ENCODE data around the gene DENND1A.

The DENND1A gene

GRCh38 chr9:123678038-123678877, 251.7 kb downstream of the DENND1A start:
- no peak for DNase-seq

GRCh38 chr9:123676869-123677268, 253.1 kb downstream of the DENND1A start:
- no peak for DNase-seq

DNA sequence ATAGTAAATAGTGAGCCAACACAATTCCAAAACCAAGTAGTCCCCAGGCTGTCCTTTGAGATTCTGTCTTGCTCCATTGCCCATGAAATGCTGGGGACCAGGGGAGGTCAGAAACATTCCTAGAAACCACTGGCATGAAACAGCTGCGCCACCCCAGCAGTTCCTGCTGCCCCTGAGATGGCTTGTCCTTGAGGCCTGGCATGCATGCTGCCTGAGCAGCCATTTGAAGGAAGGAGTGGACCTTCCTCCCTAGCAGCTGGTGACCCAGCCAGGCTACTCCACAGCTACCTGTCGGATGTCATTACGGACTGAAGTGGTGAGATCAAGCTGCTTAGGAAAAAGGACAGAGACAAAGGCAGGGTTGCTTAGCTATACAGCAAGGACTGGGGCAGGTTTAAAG, 260.6 kb downstream of the DENND1A start:
- no peak for DNase-seq

DNA sequence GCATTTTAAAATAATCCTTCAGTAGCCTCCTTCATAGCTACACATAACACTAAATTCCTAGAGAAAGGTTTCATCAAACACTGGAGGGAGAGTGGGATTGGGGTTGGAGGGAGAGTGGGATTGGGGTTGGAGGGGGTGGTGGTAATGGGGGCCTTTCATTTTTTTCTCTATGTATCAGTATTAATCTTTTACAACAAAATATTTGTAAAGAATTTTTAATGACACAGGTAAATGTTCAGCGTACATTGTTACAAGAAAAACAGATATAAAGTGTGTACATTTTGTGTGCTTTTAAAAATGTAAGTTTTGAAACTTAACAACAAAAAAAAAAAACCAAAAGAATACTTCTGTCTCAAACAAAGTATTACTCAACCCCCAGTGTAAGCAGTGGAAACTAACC, 266.4 kb downstream of the DENND1A start:
- DNase-seq: no peak

DNA sequence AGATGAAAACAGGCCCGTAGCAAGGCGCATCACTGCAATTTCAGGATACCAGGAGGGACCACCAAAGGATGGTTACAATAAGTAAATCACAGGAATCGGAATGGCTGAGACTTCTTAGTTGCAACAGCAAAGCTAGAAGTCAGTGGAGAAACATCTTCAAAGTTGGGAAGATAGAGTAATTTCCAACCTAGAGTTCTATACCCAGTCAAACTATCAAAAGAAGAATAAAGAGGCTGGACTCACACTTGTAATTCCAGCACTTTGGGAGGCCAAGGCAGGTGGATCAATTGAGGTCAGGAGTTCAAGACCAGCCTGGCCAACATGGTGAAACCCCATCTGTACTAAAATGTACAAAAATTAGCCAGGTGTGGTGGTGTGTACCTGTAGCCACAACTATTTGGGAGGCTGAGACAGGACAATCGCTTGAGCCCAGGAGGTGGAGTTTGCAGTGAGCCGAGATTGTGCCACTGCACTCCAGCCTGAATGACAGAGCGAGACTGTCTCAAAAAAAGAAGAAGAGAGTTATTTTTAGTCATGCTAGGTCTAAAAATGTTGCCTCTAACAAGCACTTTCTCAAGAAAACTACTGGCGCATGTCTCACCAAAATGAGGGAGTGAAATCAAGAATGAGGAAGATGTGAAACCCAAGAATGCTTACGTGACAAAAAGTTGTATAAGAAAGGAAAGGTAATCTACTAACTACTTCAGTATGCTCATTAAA, 267.7 kb downstream of the DENND1A start:
- DNase-seq: no peak

- DNase-seq: no peak
Observed at GRCh38 chr9:123660691-123661466, 269.0 kb downstream of the DENND1A start.

GRCh38 chr9:123659358-123659757, 270.6 kb downstream of the DENND1A start:
- no peak for DNase-seq

GRCh38 chr9:123658792-123659191, 271.1 kb downstream of the DENND1A start:
- DNase-seq: no peak

DNA sequence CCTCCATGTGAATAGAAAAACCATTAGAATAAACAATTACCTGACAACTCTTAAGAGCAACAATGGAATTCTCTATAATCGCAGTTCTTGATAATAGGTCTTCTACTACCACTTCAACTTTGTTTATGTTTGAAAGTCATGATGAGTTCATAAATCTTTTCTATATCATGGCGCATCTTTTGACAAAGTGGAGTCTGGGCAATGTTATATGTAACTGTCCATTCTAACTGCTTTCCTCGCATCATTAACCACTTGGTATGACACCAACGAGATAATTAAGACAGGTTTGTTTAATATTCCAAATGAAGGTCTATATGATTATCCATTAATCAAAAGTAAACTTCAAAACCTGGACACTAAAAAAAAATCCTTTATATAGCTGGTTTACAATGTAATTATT, 272.0 kb downstream of the DENND1A start:
- no peak for DNase-seq

- no peak for DNase-seq
Observed at GRCh38 chr9:123657099-123657498, 272.8 kb downstream of the DENND1A start.

GRCh38 chr9:123656565-123656964, 273.4 kb downstream of the DENND1A start:
- DNase-seq: no peak

DNA sequence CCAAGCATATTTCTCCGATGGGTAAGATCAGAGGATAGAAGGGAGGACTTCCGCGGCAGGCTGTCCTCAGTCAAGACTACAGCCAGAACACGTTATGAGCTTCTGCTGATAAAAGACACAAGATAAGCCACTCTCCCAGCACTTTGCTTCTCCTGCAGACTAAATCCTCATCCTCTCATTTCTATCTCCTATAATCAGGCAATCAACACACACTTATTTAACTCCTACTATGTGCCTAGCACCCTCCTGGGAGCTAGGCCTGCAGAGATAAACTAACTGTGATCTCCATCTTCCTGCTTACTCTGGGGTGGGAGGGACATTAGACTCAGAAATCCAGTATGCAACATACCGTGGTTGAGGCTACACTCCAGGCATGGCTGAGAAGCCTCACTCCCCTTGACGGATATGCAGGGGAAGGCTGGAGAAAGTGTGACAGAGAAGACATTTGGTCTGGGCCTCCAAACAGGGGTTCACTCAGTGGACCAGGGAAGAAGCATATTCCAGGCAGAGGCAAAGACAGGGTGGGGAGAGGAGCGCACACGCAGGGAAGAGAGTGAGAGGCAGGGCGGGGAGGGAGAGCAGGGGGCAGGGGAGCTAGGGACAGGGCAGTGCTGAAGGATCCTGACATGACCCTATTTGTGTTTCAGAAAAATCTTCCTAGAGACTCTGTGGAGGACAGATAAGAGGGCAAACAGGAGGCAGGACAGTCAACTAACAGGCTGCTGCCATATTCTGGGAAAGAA, 274.1 kb downstream of the DENND1A start:
- no peak for DNase-seq

DNA sequence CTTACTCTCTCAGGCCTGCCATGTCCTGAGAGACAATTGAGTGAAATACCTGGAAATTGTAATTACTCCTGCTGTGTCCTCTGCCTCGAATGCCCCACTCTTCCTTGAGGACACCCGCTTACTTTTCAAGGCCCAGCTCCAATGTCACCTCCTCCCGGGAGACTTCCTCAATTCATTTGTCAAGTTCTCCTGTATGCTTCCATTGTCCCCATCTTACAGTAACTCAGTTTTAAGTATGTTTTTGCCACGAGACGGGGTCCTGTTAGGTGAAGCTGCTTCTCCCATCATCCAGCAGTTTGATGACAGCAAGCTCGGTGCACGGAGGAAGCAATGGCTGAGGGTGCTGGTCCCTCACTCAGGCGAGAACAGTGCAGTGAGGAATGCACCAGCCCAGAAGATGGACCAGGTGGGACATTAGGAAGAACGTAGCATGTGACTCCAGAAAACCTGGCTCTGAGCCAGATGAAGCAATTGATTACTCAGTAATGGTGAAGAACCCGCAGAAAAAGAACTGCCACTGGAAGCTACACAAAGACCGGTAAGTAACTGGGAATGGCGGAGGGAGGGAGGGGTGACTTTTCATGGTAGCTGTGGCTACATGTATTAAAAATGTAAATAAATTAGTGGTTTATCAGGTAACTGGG, 274.8 kb downstream of the DENND1A start:
- DNase-seq: no peak

- no peak for DNase-seq
Observed at GRCh38 chr9:123654218-123654993, 275.5 kb downstream of the DENND1A start.

GRCh38 chr9:123652416-123652815, 277.5 kb downstream of the DENND1A start:
- DNase-seq: no peak

DNA sequence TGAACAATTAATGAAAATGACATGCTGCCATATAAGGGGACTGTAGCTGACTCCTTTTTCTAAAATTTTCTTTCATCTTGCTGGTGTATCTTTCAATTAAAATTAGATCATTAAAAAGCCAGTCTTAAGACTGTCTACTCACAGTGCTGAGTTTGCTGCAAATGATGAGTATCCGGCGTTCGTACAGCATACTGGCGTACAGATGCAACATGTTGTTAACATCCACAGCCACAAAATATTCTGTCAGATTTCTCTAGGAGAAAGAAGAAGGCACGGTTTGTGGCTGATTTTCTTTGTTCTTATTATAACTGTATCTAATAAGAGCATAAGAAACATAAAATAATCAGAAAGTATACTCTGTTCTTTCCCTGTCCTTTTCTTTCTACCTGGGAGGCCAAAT, 278.1 kb downstream of the DENND1A start:
- DNase-seq: no peak

DNA sequence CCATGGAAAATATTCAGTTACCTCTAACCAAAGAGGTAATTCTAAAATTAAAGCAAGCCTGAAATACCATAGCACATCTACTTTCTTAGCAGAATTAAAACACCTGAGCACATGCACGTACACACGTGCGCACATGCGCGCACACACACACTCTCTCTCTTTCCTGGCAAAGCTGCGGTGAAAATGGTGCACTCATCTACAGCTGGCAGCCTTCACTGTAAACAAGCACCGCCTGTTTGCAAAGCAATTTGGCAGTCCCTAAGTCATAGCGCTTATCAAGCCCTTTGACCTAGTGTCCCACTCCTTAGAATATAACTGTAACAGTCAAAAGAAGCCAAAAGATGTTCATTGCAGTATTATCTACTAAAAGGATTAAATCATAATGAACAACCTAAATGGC, 278.7 kb downstream of the DENND1A start:
- no peak for DNase-seq

DNA sequence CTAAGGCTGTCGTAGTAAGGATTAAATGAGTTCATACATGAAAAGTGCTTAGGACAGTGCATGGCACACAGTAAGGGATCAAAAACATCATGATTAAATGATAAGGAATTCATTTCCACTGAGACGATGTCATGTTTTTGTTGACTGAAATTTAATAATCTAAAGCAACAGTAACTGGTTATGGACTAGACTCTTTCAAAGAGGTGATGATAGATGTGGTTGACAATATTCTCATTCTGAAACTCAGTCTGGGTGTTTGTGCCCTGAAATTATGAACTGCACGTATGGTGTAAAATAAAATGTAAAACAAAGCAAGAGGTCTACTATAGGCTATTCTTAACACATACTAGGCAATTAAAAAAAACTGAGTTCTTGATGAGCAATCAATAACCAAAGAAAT, 280.0 kb downstream of the DENND1A start:
- peak; percentile 51 for DNase-seq

DNA sequence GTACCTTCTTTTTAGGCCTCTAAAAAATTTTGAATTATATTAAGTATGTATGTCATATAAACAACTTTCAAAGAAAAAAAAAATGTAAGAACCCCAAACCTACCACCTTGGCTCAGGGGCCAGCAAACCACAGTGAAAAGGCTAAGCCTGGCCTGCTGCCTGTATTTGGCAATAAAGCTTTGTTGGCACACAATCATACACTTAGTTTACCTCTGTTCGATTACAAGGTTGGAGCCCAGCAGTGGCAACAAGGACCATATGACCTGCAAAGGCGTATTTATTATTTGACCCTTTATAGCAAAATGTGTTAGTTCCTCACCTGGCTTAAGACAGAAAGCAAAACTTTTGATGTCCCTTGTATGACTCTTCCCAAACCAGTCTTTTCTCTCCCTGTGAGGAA, 282.8 kb downstream of the DENND1A start:
- DNase-seq: no peak

- DNase-seq: no peak
Observed at GRCh38 chr9:123645762-123646161, 284.2 kb downstream of the DENND1A start.

DNA sequence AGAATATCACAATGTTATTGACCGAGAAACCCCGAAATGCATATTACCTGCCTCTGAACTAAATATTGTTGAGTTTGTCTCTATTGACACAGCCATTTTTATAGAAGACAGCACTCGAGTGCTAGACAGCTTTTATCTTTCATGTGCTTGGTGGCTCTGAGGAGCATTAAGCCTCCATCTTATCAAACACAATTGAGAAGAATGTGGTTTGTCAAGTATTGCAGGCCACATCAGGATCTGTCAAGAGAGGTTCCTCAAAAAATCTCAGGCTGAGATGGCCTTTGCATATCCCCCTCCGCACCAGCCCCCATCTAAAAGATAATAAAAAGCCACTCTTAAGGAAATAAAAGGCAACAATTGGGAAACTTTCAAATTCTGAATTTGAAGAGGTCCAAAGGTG, 284.8 kb downstream of the DENND1A start:
- DNase-seq: no peak

- DNase-seq: no peak
Observed at GRCh38 chr9:123643518-123643917, 286.4 kb downstream of the DENND1A start.

Data from activated CD4-positive, alpha-beta T cell treated with anti-CD3 and anti-CD28 coated beads, Interleukin-2, Interleukin-6, amounts not matched to agents 100 ng/mL and 50 ng/mL, durations not matched to agents 16 hours and 8 hours (primary cell).